ENCODE results near the gene ABI2.
A peak's percentile ranks its signal among the peaks of the same experiment; 100 is the strongest.

The ABI2 gene

GRCh38 chr2:203480623-203481022 is 152.4 kb downstream of the ABI2 start:
- no peak for DNase-seq (ENCODE audit: low spot score)

GRCh38 chr2:203484266-203485112 is 156.3 kb downstream of the ABI2 start:
- peak; percentile 65 for DNase-seq (ENCODE audit: low spot score)

GRCh38 chr2:203489531-203489930 is 161.3 kb downstream of the ABI2 start:
- DNase-seq (ENCODE audit: low spot score), result no peak

- DNase-seq (ENCODE audit: low spot score), result no peak
These were observed 162.2 kb downstream of the ABI2 start for GRCh38 chr2:203490391-203490790.

GRCh38 chr2:203492965-203493364 is 164.8 kb downstream of the ABI2 start:
- DNase-seq (ENCODE audit: low spot score), result no peak
